D341Med (cell line): ENCODE measurements around the gene ETV6.

ENCODE experiments used
- DNase-seq: peaks from one replicate; pipeline ENCODE4 v3.0.0; 2012; ENCODE audit warnings: low spot score

The ETV6 gene

DNA sequence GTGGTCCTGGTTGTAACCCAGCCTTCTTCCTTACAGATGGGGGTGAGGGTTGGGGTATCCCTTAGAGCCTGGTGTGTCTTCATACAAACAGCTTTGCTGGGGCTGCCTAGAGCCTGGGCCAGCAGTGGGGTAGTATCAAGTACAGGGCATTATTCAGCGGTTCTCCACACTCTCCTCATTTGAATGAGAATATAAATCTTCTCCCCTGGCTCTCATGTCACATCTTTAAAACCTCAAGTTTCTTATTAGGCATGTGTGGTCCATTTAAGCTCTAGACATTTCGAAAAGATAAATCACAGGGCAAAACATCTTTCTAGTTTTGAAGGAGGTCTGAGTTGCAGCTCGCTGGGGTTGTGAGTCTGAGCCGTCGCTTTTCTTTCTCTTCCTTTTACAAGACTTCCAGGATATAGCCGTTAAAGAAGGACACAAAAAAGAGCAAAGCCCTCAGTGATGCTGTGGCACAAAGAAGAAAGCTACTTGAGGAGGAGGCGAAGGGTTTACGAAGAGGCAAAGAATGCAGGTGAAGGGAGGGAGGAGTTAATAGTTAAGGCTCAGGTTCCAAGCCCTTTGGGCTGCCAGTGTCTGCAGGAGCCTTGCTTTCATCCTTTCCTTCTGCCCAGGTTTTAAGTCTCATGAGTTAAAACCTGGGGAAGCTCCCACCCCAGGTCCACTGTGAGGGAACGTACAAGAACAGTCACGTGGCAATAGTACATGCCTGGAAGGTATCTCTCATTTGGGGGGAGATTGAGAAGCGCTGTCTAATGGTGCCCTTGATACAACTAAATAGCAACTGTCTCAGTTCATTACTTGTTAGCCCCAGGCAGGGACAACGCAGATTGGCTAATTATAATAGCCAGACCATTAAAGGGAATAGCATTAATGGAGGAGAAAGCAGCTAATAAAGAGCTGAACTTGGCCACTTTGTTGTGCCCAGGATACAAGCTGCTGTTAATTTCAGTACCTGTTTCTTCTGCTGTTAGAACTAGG is 94.2 kb downstream of the ETV6 start:
- no peak for DNase-seq

DNA sequence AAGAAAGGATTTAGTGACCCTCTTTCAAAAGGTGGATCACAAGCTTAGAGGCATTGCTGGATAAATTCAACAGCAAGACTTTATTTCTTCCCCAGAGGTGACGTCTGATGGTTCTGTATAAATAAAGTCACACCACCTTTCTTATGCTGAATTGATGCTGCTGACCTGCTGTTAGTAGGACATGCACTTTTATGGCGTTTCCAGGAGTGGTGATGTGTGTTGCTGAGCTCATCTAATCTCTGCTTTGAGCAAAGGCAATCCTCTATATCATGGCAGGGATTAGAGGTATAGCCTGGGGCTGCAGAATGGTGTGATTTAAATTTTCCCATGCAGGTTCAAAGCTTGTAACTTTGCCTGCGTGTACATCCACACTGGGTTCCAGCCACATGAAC is 94.9 kb downstream of the ETV6 start:
- no peak for DNase-seq

DNA sequence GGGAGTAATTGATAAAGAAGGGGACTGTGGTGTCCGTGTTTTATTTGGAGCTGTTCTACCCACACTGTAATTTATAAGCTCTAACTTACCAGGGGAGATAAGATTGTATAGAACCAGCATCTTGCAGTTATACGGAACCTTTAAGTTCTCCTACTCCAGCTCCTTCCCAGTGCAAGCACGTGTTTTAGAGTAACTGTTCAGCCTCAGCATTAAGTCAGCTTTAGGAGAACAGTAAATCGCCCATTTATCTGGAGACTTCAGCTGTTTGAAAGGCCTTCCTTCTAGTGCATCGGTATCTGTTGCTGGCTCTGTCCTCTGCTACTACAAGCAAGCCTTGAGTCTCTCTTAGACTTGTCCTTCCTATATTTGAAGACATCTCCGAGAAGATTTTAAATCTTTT is 95.6 kb downstream of the ETV6 start:
- DNase-seq, result no peak

DNA sequence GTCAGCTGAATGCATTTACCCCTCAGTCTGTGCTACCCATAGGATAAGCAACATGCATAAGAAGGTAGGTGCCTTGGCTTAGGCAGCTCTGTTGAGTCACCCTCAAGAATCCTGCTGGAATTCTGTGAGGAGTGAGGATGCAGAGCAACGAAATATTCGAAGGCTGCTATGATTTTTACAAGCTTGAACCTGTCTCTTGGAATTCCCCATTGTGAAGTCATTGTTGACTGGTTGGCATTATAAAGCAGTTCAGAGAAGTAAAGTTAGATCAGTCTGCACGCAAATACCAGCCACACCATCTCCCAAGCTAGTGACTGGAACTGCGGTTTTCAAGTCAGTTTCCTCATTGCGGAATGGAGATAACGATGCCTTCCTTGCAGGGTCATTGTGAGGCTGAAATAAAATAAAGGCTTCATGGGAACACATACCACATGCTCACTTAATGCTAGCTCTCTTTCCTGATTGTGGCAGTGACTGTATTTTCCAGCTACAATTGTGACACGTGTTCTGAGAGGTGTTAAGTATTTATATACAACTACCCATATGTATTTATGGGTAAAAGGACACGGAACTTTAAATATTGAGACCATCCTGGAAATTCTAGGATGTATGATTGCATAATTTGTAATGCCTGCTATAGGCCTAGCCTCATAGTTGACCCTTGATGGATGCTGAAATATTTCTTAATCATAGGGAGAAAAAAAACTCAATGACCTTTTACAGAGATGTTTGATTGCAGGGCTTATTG is 96.7 kb downstream of the ETV6 start:
- DNase-seq, result no peak

DNA sequence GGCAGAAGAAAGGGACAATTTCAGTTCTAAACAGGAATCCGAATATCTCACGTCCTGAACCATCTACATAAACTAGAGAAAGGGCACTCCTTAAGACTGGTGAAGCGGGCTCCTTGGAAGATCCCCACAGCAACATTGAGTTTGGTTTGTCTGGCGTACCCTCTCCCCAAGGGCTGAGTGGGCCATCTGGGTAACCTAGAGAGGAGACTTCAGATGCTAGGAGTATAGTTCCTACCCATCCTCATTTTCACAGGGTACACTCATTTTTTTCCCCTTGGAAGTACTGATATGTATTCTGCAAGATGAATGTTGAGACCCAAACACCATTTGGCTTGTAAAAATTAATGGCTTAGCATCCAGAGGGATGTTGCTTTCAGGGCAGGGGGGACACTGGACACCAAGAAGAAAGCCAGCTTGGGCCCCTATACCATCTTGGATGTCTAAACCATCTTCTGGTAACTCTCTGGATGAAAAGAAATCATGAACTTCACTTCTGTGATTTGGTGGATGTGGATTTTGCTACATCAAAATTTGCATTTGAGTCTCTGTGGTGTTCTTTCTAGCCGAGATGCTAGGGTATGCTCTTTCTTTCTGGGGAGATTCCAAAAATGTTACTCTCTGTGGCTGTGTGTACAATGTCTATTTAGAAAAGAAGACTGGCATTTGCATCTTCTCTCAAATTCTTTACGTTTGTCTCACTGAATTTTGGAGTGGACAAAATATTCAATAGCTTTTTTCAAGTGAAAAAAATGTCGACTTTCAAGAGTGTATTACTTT is 97.7 kb downstream of the ETV6 start:
- no peak for DNase-seq

DNA sequence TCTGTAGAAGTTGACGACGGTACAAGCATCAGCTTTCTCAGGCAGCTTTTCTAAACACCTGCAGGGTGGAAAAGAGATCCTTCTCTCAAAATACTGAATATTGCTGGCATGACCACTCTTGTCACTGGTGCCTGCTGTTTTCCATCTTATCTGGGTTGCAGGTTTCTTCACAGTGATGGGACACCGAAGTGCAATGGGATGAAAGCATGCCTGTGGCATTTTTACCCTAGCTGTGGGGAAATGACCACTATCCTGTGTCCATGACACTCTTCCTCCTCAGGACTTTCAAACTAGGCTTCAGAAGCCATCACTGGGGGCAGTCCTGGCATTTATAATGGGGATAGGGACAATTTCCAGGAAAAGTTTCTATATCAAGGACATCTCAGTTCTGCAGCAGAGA is 98.5 kb downstream of the ETV6 start:
- DNase-seq, result no peak

DNA sequence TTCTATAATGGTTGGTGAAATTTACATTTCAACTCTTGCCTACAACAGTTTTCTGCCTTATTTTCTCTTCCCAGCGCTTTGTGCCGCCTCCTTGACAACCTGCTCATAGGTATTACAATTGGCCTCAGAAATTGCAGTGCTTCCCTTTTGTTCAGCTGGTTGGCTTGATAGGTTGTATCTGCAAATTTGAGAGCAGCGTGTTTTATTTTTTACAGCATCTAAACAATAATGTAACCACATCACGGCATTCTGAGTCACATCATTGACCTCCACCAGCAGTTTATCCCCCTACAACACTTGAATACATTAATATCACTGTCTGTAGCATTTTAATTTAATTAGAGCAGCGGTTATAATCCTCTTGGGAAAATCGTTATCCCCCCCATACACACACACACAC is 99.4 kb downstream of the ETV6 start:
- no peak for DNase-seq

DNA sequence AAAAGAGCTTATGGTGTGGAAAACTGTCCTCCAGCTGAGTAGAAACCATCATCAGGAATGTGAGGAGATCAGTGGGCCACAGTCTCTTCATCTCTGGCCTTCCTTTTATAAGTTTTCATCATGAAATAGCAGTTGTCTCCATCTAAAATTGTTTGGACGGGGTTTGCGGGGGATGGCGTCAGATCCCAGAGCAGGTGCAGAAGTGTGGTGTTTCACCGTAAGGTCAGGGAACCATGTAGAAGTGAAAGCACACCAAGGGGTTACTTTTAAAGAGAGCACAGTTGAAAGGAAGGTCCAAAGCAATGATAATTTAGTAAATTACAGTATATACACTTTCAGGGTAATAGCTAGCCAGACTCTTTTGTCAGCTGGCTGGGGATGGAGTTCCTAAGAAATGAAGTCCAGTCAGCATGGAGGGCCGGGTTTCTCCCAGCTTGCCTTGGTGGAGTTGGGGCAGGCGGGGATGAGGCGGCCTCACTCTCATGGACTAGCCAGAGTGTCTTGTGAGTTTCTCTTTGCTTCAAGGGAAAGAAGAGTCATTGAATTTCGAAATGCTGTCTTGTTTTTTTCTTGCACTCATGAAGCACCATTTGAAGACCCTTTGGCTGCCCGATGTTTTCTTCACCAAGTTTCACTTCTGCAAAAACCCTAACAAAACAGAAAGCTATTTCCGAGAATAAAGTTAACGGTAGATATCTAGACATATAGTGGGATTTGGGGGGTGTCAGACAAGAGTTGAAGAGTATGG is 100.6 kb downstream of the ETV6 start:
- no peak for DNase-seq

DNA sequence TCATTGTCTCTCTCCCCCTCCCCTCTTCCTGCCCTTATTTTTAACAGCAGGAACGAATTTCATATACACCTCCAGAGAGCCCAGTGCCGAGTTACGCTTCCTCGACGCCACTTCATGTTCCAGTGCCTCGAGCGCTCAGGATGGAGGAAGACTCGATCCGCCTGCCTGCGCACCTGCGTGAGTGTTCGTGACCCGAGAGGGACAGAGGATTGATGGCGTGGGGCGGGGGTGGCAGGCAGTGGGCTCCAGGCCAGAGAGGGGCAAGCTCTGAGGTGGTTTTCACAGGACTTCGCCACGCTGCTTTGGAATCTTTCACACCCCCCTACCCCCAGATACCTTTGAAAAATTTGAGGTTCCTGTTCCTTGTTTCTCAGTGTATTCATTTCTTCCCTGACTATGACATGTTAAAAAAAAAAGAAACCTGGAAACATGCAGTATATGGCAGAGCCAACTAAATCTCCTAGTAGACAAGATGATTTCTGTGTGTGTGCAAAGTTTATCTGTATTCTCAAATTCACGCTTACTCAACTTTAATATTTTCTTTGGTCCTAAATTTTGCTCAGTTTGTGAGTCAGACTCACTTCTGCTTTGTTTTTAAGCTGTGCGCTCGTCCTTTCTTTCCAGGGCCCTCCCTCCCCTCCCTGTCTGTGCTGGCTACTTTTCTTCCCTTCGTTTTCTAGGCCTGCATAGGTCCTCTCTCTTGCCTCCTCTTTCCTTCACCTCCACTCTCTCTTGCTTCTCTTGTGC is 103.1 kb downstream of the ETV6 start:
- no peak for DNase-seq

DNA sequence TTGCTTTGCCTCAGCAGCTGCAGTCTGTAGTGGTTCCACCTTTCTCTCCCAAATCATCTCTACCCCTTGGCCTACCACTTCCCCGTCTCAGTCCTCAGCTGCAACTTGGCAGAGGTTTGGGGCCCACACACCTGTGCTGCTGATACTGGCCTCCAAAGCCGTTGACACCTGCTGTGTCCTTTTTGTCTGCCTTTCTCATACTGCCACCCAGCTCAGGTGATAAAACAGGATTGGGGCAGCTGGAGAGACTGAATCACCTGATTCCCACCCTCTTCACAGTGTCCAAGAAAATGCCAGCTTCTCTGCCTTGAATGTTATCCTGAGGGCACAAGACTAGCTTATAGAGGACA is 103.7 kb downstream of the ETV6 start:
- no peak for DNase-seq

DNA sequence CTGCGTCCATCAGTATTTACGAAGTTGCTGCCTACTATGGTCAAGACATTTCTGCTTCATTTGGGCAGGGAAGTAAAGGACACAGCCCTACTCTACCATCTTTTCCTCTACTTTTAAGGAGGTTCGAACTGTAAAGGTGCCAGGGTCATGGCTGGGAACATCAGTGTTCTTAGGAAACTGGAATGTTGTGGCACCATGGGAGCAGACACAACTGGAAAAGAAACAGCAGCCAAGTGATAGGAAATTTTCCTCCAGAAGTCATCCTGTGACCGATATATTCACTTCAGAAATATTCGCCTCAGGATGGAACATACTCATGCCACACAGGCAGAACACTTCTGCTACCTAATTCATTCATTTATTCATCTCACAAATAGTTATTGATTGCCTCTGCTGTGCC is 104.4 kb downstream of the ETV6 start:
- DNase-seq, result no peak

DNA sequence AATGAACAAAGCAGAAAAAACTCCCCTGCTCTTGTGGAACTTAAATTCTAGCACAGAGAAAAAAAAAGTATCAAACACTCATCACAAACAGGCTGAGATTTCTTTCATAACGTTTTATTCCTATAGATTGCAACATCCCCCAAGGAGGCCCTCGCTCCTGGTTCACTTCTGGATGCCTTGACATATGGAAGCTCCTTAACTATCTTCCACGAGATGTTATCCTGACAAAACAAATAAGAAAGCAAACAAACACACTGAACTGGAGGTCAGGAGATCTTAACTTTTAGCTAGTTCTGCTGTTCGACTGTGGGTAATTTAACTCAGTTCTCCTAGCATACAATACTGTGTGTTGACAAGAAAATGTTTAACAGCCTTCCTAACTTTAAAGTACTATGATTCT is 104.8 kb downstream of the ETV6 start:
- DNase-seq, result no peak

DNA sequence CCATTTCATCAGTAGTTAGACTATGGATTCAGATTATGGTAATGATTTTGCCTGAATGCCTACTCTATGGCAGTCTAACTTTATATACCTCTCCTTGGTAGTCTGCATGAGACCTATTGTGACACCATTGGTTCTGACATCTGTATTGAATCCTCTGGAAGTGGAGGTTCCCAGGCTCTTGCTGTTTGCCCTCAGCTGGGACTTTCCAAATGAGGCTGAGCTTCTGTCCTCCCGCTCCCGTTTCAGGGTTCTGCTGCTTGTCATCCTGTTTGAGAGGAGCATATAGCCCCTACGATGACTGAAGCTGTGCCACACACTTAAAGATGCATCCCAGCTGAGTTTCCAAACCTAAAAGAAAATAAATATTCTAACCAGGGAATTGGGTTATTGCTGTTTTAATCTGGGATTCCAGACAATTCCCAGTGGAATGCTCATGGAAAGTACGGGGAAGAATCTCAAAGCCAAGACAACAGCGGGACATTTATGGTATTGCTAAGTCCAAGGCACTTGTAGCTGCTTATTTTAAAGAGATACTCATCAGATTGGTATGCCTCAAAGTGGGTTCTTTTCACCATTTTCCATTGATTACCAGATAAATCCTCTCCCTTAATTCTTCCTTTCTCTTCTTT is 105.9 kb downstream of the ETV6 start:
- DNase-seq, result no peak

DNA sequence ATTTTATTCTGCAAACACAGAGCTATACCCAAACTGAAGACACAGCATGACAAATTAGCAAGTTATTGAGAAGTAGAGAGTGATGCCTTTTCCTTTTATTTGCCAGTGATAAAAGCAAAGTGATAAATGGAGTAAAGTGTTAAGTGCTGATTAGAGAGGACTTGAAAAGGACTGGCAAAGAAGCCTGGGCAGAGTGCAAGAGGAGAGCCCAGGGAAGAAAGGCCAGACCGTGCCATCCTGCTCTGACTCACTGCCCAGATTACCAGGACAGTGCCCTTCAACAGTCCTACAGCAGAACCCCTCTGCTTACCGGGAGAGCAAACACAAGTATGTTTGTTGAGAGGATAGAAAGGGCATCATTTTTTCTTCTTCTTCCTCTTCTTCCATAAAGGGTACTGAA is 106.5 kb downstream of the ETV6 start:
- no peak for DNase-seq

DNA sequence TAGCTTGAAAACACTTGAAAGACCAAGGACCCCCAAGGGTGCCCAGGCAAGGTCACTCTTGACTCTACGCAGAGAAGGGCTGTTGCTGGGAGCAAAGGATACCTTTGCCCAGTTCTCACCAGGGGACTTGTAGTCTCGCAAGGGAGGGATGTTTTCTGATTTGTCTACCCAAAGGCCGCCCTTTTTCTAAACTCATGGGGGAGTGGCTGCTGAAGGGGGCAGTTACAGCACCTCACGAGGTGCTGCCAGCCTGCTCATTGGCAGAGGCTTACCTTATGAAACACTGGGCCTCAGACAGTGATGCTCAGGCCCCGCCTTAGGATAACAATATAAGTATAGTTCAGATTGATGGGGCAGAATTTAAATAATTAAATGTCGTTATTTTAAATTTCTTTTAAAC is 107.0 kb downstream of the ETV6 start:
- DNase-seq, result no peak

DNA sequence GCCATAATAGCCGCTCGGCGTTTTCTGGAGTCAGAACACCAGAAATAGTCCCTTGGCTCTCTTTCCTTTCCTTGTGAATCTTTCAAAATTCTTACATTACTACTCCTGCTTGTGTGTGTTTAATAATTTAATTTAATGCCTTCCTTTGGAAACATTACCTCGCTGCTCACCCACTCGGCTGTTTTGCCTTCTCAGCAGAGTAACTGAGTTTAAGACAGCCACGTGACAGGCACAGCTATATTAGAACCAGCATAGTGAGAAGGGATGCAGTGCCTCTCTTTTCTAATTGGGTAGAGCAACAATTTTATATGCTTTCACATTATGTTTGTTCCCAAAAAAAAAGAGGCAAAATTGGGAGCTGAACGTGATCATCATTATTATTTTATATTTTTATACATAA is 107.6 kb downstream of the ETV6 start:
- DNase-seq, result no peak

DNA sequence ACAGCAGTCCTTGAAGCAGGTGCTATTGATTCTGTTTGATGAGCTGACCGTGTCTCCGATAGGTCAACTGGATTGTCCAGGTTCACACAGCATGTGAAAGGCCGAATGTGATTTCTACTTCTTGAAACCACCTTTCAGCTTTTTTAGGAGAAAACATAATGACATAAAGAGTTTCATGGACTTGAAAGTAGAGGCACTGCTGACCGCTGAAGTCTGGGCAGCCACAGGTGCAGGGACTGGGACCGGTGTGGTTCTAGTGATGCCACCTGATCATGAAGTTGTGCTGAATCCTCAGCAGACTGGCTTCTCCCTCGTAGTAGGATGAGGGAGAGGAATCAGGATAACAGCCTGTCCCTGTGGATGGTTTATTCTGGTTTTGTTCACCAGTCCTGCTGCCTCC is 108.1 kb downstream of the ETV6 start:
- DNase-seq, result no peak

DNA sequence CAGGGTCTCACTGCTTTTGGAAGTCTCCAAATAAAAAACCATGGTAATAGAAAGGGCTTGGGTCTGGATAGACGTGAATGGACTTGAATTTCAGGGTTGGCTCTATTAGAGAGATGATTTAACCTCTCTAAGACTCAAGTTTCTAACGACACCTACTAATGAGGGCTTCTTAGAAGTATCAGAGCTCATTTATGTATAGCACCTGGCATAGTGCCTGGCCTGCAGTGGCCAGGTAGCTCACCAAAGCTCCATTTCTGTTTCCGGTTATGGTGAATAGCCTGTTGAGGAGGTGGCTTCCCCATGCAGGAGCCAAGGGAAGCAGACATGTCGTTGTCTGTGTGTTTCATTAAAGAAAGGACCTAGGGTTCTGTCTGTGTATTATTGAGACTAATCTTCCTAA is 108.6 kb downstream of the ETV6 start:
- no peak for DNase-seq

DNA sequence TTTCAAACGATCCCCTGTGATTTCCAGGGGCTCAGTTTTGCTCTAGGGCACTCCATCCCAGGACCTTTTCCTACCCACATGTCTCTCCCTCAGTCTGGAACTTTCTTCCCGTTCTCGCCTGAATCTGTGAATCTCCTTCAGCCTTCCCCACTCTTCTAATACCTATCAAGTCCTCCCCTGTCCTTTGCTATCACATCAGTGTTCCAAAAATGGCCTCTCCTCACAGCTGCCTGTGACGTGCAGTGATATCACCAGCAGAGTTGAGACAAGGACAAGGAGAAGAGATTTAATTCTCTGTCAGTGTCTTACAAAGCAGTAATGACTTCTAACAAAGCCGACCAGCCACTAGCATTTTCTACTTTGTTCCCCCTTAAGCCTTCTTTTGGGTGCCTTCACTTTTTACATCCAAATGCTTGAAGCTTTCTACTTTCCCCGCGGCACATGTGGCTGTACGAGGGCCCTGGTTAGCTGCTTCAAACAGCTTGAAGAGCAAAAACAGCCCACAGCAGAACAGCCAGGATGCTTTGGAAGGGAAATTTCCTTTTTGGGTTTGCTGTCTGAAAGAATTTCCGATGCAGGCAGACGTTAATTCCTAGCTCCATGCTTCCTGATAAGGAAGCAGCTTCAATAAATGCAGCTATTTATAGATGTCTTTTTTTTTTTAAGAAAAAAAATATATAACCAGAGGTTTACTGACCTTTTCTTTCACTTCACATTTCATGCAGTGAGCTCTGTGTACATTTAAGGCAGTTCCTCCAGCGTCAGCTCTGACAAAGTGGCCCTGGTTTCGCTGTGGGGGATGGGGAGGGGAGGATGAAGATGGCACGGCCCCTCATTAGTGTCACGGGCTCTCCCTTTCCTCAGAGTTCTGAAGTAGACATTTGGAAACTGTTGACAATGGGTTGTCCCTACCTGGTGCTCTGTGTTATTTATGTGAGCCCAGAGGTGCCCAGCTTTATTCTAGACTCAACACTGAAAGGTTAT is 109.3 kb downstream of the ETV6 start:
- DNase-seq, result no peak

DNA sequence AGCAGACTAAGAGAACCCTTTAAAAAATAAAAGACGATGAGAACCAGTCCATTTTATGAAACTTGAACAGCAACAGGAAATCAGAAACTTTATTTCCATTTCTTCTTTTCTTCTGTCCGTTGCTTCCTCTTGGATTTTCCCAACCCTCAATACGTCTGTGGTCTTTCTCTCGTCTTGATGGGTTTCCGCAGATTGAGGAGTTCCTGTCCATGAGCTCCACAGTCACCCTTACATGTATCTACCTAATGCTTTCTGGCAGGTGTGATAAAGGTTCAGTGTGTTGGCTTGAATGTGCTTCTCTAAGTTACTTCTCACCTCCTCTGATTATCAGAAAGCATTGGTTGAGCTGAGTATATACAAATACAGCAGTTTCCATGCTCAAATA is 110.0 kb downstream of the ETV6 start:
- DNase-seq, result no peak
